ENCODE data around the gene IL22RA1.

- TF ChIP-seq POLR2AphosphoS5 (IDR thresholded peaks at IDR 0.05; ENCODE audit: borderline replicate concordance, low read depth, low read length) (no peak), EZH2 (IDR thresholded peaks at IDR 0.05) (no peak), FOXP2 (optimal IDR thresholded peaks at IDR 0.05; ENCODE audit: control extremely low read depth, extremely low read length, insufficient read depth) (no peak)
Measured at GRCh38 chr1:24077278-24077978, 65.5 kb downstream of the IL22RA1 start.

Measured in SK-N-MC (cell line).